Heart left ventricle (tissue), 13 donors: ENCODE data around the gene CD96.

Experiments used
- POLR2A ChIP-seq, 2 donors: fragments of 450-650 bp; IDR thresholded peaks; one replicate each; pipeline ENCODE4 v1.6.1; 2017; ENCODE audit warnings: antibody characterized with exemption in 2 of 2, mild to moderate bottlenecking in 2 of 2, moderate library complexity in 2 of 2
- TF ChIP-seq, protein P1 (sequence below), 12 donors: fragments of 200-600 bp; sonication (generic) in 4 of 12; IDR thresholded peaks; one replicate each; pipeline versions ENCODE4 v1.5.0 to v1.8.0; 2018 to 2022; ENCODE audit warnings: antibody characterized with exemption in 12 of 12, mild to moderate bottlenecking in 5 of 12
- donor health status: ischemic (EF 13 %, LVEDD 7.1; RV severe dilation, severe dysfunction).
- donor health status: DM: no; HTN: yes; CAD: no.
- donor health status: DM: no; HTN: no; CAD: no.
- donor health status: ischemic (EF 25% LVEDD 6.9; RV normal size, moderate dysfunction).
- donor health status: ischemic (EF 25% LVEDD 5.7; RV mildly dilated, moderate dysfunction).
- donor health status: ischemic (EF 35%, LVEDD 5.7; RV mildly dilated, moderate dysfunction).
- donor health status: nonischemic (EF 11% LVEDD 7.7; RV severe dilation, severe dysfunction).
- donor health status: DM: yes; HTN: yes; CAD: no.
- donor health status: PGD.
- donor health status: ischemic (EF 29% LVEDD 5.4; RV normal size, mild dysfunction).
- donor health status: nonischemic (EF 23%, LVEDD 6.1; RV moderate dilation, normal function).

DNA sequence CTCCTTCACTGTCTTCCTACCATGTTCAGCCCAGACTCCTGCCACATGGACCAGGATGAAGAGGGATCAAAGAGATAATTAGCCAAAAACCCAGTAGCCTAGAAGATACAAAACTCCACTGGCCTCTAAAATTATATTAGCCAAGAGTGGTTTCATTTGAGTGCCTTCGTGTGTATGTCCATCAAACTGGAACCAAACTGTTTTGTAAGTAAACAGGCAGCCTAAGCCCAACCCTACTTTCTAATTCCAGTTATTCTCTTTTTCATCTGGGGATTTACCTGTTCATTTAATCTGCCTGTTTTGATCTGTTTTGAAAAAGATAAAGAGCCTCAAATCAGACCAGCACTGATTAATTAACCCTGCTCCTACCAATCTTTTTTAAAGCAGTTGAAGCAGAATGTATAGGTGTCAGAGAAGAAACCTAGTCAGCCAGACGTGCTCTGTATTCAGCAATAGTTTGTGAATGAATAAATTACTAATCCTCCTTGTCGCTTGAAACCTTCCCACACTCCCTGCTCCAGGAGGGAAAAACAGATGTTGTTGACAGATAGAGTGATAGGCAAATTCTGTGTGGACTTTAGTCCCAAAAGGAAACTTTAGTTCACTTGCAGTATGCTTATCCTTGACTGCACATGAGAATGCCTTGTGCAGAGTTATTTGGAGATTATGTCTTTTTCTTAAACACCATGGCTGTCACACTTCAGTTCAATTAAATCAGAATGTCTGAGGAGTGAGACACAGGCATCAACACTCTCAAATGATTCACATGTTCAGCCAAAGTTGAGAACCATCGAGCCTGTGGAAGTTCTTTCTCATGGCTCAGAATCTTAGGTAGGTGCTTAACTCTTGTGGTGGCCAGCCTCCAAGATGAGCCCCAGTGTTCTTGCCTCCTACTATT, 108.6 kb downstream of the CD96 start:
- TF ChIP-seq, protein P1, sequence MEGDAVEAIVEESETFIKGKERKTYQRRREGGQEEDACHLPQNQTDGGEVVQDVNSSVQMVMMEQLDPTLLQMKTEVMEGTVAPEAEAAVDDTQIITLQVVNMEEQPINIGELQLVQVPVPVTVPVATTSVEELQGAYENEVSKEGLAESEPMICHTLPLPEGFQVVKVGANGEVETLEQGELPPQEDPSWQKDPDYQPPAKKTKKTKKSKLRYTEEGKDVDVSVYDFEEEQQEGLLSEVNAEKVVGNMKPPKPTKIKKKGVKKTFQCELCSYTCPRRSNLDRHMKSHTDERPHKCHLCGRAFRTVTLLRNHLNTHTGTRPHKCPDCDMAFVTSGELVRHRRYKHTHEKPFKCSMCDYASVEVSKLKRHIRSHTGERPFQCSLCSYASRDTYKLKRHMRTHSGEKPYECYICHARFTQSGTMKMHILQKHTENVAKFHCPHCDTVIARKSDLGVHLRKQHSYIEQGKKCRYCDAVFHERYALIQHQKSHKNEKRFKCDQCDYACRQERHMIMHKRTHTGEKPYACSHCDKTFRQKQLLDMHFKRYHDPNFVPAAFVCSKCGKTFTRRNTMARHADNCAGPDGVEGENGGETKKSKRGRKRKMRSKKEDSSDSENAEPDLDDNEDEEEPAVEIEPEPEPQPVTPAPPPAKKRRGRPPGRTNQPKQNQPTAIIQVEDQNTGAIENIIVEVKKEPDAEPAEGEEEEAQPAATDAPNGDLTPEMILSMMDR (IDR thresholded peaks at IDR 0.05): no peak
- TF ChIP-seq POLR2A (IDR thresholded peaks at IDR 0.05): no peak
